HG02970 (cell line): ENCODE measurements around the gene IFI27L1.
A peak's percentile ranks its signal among the peaks of the same experiment; 100 is the strongest.

Experiments
- ATAC-seq: cut with Tn5 transposase; IDR thresholded peaks from one replicate; pipeline ENCODE4 v1.9.1; 2021; ENCODE audit warnings: mild to moderate bottlenecking, moderate library complexity, moderate number of reproducible peaks; ENCODE audit not compliant: unreplicated experiment, low FRiP score

The IFI27L1 gene

DNA sequence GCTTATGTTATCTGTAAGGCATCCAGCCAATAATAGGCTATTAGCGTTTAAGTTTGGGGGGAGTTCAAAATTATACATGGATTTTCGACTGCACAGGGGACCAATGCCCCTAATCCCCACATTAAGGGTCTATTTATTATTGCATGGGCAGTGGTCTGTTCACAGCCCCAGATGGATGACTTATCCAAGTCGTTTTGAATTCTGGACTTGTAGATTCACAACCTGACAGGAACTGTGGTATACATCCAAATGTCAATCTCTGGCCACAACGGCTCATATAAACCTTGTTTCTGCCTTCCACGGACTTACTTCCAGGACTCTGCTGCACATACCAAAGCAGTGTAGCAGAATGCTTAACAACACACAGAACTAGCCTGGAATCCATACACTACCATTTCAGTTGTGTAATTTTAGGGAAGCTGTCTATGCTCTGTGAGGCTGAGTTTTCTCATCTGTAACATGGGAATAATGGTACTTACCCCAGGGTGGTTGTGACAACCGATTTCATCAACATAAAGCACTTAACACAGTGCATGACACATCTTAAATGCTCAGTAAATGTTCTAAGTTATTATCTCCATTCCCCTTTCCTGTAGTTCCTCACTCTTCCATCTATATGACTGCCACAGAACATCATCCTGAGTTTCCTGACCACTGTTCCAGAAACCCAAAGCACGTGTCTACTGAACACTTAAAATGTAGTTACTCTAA, 3.8 kb upstream of the IFI27L1 start:
- no peak for ATAC-seq

DNA sequence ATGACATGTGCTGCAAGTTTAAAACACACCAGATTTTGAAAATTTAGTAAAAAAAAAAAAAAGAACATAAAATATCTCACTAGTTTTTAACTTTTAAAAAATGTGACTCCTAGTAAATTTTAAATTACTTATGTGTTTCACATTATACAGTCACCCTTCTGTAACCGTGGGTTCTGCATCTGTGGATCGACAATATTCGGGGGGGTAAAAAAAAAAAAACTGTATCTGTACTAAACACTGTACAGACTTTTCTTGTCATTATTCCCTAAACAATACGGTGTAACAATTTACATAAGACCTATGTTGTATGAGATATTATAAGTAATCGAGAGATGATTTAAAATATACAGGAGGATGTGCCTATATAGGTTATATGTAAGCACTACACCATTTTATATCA, 3.3 kb upstream of the IFI27L1 start:
- ATAC-seq = no peak

DNA sequence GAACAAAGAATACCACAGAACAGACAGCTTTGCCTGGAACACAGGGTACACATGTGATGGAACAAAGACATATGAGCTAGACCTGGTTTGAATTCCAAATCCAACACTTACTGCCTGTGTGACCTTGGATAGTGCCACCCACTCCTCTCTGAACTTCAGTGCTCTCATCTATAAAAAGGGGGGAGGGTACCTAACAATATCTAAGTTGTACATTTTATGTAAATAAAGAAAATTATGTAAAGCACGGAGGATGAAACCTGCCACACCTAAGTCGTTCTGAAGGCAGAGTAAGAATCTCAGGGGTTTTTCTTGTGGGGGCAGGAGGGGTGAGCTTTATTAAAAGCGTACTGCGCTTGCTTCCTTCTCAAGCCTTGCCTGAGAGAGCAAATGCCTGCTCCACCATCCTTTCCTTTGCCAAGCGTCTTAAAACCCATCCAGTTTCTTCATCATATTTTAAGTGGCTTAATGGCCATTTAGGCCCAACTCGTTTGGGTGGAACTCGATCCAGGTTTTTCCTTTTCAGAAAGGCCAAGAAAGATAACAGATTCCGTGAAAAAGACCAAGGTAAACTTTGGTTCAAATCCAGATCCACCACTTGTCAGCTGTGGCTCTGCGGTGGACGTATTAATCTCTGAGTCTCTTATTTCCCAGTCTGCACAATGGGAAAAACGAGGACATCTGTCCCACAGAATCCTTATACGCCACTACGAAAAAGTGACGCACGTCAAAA, 1.1 kb upstream of the IFI27L1 start:
- no peak for ATAC-seq

DNA sequence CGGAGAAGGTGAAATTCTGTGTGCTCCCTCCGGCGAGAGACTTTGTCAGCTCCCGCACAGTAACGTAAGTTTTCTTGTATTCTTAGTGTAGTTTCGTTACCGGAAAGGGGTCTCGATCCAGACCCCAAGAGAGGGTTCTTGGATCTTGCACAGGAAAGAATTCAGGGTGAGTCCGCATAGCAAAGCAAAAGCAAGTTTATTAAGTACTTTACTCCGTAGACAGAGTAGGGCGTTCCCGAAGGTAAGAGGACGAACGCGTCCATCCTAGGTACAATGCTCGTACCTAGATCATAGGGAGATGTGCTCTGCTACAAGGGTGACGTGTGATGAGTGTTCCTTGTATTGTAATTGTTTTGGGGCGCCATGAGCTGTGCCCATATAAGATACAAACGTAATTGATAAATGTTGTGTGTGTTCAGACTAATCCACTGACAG, 293 bp downstream of the IFI27L1 start:
- peak; percentile 7 for ATAC-seq

DNA sequence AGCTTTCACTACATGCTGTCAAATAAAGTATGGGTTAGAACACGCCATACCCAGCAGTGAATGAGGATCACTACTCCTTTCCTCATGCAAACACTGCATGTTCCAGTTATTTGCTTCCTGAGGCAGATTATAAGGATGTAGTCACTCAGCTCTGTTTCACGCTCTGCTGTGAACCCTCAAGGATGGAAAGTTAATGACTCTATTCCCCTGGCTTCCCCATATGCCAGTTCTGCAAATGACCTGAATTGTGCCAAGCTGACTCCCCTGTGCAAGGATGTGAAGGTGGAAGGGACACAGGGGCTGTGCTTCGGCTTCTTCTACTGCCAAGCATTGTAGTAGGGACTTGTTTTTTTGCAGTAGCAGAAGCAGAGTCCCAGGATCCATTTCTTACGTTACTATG, 6.8 kb downstream of the IFI27L1 start:
- ATAC-seq = no peak

DNA sequence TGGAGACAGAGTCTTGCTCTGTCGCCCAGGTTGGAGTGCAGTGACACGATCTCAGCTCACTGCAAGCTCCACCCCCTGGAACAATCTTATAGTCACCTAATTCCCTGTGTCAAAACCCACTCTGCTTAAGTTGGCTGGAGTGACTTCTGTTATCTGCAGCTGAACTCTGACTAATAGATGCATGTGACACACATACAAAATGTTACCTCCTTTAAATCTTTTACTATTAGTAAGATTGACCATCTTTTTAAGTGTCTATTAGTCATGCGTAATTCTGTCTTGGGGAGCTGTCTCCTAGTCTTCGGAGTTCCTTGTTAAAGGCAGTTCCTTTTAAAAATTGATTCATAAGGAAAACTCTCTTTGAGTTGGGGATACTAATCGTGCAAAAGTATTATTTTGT, 7.4 kb downstream of the IFI27L1 start:
- ATAC-seq = no peak

DNA sequence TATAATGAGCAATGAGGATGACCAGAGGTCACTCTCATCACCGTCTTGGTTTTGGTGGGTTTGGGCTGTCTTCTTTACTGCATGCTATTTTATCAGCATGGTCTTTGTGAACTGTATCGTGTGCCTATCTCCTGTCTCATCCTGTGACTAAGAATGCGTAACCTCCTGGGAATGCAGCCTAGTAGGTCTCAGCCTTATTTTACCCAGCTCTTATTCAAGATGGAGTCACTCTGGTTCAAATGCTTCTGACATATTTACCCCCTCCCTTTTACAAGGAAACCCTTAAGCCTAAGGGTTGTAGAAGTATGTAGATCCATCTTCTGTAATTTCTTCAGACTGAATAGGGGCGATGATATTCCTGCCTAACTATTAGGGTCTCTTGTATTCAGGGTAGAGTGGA, 8.4 kb downstream of the IFI27L1 start:
- ATAC-seq = no peak

DNA sequence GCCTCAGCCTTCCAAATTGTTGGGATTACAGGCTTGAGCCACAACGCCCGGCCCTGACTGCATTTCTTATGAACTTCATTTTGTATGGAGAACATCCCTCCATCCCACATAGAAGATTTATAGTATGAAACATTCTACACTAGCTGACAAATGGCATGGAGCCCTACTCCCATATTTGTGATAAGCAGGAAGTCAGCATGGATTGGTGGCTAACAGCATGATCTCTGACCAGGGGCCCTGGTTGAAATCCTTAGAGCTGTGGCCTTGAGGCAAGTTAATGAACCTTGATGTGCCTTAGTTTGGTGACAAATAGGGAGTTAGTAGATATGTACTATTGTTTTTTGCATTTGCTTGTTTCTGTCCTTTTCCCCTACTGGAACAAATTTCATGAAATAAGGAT, 12.3 kb downstream of the IFI27L1 start:
- ATAC-seq = no peak

DNA sequence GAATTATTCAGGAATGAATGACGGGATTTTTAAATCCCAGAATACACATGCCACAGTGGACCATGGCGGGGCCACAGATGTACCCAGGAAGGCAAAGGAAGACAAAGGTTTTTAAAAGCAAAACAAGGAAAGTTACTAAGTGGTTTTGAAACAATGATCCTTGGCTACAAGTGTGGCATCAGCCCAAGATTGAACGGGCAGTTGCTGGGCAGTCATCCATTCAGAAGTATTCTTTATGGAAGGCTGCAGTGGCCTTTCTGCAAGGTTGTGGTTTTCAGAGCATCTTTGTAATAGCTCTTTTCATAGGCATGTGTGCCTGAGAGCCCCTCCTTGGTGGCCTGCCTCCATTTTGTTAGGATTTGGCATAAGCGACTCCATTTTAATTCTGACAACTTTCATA, 16.0 kb downstream of the IFI27L1 start:
- no peak for ATAC-seq

DNA sequence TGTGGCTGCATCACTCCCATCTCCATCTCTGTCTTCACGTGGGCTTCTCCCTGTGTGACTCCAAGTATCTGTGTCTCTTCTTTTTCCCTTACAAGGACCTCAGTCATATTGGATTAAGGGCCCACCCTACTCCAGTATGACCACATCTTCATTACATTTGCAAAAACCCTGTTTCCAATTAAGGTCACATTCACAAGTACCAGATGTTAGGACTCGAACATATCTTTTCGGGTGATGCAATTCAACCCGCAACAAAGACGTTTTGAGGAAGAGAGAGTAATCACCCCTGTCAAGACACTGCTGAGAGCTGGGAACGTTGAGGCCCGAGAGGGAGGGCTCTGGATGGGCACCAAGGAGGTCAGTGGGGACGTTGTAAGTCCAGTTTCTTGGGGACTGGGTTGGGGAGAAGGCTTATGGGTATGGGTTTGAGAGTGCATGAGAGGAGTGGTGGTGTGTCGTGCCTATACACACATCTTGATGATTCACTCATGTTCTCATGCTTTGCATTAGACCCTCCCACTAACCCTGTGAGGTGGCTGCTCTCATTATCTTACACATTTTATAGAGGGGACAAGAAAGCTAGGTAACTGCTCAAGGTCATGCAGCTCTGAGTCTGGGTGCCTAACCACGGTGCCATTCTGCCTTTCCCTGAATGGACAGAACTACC, 17.3 kb downstream of the IFI27L1 start:
- no peak for ATAC-seq

DNA sequence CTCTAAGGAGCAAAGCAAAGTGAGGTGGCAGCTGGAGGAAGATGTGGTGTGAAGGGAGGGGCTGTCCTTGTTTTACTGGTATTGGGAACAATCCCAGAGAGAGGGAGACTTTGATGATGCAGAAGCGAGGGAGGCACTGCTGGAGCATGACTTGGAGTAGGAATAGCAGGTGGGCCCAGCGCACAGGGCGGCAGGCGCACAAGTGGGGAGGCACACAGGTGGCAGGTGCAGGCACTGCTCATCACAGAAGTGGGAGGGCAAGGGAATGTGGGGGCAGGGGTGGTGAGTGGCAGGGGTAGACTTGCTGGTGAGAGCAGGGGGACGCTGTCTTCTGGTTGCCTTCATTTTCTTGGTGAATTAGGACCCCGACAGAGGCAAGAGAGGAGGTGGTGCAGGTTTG, 17.9 kb downstream of the IFI27L1 start:
- ATAC-seq = no peak

DNA sequence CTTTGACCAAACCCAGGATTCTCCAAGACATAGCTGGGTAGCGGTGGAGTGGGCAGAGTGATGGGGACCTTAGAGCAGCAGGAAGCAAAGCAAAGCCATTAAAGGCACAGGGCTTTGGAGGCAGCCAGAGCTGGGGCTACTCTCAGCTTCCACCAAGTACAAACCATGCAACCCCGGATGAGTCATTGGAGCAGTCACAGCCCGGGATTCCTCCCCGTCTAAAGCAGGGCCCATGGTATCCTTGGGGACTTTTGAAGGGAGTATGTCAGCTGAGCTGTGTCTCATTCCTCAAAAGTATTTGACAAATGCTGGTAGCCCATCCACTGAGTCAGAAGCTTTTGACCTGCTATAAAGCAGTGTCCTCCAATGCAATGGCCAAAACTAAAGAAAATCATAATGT, 19.7 kb downstream of the IFI27L1 start:
- no peak for ATAC-seq

DNA sequence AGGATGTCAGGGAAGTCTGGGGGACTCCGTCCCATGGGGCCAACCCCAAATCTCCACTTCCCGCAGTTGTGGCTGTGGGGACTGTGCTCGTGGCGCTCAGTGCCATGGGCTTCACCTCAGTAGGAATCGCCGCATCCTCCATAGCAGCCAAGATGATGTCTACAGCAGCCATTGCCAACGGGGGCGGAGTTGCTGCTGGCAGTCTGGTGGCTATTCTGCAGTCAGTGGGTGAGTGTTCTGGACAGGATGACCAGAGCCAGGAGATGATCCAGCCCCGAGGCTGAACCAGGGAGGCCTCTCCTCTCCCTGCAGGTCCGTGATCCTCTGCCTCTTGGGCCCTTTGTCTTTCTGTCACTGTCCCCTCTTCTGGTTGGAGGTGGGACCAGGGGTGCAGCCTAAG, 20.6 kb downstream of the IFI27L1 start:
- ATAC-seq = no peak

DNA sequence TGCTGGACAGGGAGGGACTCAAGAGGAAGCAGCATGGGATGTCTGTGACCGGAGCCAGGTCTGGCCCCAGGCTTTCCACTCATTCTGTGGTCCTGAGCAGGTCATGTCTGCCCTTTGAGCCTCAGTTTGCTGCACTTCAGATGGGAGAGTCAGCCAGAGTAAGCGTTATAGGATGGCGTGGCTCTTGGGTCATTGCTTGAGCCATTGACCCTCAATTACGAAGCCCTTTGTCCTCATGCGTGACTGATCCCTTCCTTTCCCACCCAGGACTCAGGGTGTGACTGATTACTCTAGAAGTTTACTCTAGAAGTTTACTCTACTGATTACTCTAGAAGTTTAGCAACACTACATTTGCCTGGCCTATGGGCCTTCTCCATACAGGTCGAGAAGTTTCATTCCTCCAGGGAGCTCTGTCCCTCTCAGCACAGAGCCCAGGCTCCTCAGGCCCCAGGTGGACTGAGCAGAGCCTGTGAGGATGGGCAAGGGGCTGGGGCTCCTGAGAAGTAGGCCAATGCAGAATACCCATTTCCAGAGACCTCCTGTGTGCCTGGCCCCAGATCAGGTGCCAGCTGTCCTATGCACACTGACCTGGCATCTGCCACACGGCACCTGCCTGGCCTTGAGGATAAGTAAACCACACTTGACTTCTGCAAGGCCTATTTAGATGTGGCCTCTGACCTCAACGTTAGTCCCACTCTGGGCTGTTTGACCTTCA, 21.8 kb downstream of the IFI27L1 start:
- ATAC-seq = no peak

DNA sequence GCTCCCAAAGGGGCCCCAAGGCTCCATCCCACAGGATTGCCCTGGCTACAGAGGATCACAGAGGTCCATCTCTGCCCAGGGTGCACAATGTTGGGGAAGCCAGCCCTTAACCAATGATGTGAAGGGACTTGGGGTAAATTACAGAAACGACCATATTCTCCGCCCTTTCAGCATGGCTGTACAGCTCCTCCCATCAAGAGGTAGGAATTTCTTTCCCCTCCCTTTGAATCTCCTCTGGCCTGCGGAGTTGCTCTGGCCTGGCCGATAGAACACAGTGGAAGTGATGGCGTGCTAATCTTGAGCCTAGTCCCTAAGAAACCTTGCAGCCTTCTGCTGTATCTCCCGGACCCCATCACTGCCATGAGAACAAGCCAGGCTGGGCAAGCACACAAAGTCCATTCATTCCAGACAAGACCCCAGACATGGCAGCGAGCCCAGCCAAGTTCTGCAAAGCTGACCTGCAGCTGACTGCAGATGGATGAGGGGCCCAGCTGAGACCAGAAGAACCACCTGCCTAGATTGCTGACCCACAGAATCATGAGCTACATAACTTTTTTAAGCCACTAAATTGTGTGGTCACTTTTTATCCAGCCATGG, 22.5 kb downstream of the IFI27L1 start:
- ATAC-seq = no peak

DNA sequence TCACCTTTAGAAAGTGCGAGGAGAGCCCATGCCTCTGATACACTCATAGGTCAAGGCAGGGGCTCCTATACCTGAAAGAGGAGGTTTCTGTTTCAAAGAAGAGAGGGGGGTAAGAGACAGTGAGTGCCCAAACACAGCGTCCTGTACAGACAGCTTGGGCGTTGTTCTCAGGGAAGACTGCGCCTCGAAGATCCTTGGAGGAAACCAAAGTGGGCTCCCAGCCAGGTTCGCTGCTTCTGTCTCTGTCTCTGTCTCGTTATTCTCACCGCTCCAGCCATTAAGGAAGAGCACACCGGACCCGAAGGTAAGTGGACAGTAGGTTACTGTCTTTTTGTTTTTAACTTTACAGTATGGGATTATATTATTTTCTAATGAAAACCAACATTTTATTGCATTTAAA, 23.6 kb downstream of the IFI27L1 start:
- no peak for ATAC-seq

DNA sequence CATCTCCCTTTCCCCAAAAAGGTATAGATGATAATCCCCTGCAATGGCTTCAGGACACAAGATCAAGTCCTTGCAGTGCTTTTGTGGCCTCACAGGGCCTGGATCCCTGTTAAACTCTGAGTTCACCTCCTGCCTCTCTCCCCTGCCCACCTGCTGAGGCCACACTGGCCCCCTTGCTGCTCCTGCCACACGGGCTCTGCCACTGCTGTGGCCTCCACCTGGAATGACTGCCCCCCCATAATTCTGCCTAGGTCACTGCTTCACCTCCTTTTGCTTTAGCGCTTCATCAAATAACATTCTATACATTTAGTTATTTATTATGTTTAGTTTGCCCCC, 28.8 kb downstream of the IFI27L1 start:
- no peak for ATAC-seq

DNA sequence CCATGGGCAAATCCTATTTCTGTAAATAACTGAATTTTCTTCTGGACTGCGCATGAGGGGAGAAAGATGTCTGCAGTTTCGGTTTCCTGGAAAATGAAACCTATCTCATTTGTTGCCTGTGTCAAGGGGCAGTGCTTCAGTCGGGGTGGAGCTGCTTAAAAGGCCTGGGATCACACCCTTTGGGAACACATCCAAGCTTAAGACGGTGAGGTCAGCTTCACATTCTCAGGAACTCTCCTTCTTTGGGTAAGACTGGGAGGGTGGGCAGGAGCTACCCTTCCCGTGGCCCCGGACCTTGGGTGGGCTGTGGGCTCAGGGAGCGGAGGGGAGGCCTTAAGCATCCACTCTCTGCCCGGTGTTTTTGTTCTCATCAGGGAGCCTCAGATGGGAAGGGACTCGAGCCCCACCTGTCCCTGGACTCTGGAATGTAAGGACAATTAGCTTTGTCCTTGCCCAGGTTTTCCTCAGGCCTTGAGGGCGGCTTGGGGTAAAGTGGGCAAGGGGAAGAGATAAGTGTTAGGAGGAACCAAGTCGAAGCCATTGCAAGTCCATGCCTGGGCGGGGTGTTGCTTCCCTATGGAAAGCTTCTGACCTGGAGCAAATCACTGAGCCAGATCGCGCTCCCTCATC, 29.6 kb downstream of the IFI27L1 start, which contains the start of gene IFI27:
TSS of gene IFI27 (plus strand) at position 185 of the 630 bp plus-strand sequence.
- ATAC-seq = no peak

DNA sequence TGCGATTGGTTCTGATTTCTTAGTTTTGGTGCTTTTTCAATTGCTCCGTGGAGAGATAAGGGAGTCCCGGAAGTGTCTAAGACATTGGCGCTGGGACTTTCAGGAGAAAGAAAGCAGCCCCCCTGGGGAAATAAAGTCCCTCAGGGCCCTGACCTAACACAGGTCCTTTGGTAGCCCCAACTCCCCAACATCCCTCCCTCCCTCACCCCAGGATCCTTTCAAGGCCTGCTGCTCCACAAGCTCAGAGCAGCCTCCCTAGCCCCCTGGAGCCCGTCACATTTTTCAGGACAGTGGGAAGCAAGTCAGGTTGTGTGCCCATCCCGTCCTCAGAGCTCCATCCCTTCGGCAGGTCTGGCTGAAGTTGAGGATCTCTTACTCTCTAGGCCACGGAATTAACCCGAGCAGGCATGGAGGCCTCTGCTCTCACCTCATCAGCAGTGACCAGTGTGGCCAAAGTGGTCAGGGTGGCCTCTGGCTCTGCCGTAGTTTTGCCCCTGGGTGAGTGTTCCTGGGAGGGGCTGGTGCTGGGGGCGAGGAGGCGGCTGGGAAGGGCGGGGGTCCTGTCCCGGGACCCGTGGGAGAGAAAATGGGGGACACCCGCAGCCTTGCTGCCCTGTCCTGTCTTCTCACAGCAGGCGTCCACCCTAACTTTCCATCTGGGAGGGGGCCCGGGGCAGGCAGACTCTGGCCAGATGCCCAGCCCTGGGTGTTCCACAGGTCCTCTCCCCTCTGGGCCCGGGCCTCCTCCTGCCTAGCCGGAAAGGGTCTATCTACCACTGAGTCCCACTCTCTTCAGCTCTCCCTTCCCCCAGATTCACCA, 30.4 kb downstream of the IFI27L1 start:
- no peak for ATAC-seq
